NT2/D1 (cell line): ENCODE results near the gene CD22.

Source experiments
- SUZ12 ChIP-seq: IDR thresholded peaks from 2 replicates; pipeline ENCODE4 v1.6.1; 2011; ENCODE audit not compliant: insufficient read length, insufficient read depth; ENCODE audit errors: extremely low read depth
- YY1 ChIP-seq: IDR thresholded peaks from 2 replicates; pipeline ENCODE4 v1.6.1; 2011; ENCODE audit not compliant: insufficient read length, insufficient read depth
- ZNF274 ChIP-seq: IDR thresholded peaks from 2 replicates; pipeline ENCODE4 v1.6.1; 2011; ENCODE audit warnings: mild to moderate bottlenecking, low read depth, low read length

DNA sequence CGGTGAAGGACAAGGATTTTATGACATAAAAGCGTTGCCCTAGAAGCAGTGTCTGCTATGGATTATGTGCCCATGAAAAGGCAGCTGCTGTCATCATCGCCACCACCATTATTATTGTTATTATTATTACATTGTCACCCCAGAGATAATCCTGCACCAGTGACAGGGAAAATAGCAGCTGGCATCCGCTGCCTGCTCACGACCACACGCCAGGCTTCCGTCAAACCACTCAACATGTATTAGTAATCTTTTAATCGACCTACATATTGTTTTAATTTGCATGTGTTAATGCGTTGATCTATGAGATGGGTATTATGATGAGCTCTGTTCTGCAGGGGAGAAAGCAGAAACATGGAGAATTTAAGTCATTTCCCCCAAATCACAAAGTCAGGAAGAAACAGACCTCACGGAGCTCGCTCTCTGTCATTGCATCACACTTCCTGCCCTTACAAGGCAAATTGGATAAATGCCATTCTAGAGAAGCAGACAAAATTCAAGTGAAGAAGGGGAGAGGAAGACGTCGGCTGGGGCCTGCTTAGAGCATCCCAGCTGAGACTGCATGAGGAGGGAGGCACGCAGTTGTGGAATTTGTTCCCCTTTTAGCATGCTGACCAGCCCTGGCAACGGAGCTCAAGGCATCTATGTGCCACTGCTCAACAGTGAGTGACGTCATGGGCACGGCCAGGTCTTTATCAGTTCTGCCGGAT, 29.0 kb downstream of the CD22 start, which contains the start of gene FFAR3:
- TF ChIP-seq ZNF274: no peak
- TF ChIP-seq YY1: no peak
- no peak for TF ChIP-seq SUZ12
